Activated naive CD8-positive, alpha-beta T cell treated with anti-CD3 and anti-CD28 coated beads, Interleukin-2, amount 50 U/mL, for 24 hours (primary cell): Measurements from ENCODE around the gene CACFD1.

ENCODE experiments used
- ATAC-seq: fragments of 150-1000 bp; cut with Tn5 transposase; one replicate; pipeline ENCODE4 v1.10.0; 2021
- DNase-seq: peaks from one replicate; pipeline ENCODE4 v3.0.0; 2021
- H3K27ac Mint-ChIP-seq: one replicate; pipeline ENCODE4 v1.8.0; 2021; ENCODE audit warnings: mild to moderate bottlenecking, mixed read lengths
- H3K27me3 Mint-ChIP-seq: one replicate; pipeline ENCODE4 v1.8.0; 2021; ENCODE audit warnings: mixed read lengths
- H3K36me3 Mint-ChIP-seq: one replicate; pipeline ENCODE4 v1.8.0; 2021; ENCODE audit warnings: low read depth, mixed read lengths
- H3K4me1 Mint-ChIP-seq: one replicate; pipeline ENCODE4 v1.8.0; 2021; ENCODE audit warnings: mixed read lengths
- H3K4me3 Mint-ChIP-seq: one replicate; pipeline ENCODE4 v1.8.0; 2021; ENCODE audit warnings: mild to moderate bottlenecking, moderate library complexity, mixed read lengths
- H3K9me3 Mint-ChIP-seq: one replicate; pipeline ENCODE4 v1.8.0; 2021; ENCODE audit warnings: mixed read lengths

CACFD1 gene

DNA sequence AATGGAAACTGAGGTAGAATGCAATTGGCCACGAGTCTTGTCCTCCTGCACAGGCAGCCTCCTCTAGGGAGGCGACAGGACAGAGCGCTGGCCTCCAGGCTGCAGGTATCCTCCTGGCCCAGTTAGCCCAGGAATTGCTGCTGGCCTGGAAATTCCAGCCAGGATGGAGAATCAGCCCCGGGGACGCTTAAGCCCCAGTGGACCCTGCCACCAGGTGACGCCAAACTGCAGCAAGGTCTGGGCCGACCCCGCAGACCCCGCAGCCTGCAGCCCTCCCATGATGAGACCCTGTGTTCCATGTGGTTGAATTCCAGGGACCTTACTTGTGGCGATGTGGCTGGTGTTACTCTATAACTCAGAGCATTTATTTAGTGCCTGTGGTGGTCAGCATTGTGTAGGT lies 7.3 kb downstream of the CACFD1 start:
- Mint-ChIP-seq H3K36me3 (no peaks in the 10 kb centered on the region), H3K4me3 (no peak overlapping the region), H3K27ac (no peak overlapping the region), H3K4me1 (no peaks in the 10 kb centered on the region), H3K9me3 (no peaks in the 10 kb centered on the region), H3K27me3 (no peaks in the 10 kb centered on the region)
- ATAC-seq (no peak), DNase-seq (no peak)

DNA sequence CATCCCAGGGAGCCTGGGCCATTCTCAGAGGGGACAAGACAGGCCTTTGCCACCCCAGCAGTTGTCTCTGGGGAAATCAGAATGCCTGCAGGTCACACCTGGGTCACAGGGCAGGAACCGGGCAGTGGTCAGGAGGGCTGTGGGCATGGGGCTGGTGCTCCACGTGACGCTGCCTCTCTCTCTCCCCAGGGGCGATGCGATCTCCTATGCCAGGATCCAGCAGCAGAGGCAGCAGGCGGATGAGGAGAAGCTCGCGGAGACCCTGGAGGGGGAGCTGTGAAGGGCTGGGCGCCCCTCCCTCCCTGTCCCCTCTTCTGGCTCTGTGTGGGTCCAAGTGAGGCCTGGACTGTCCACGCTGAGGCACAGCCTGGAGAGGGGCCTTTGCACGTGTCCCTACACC lies 8.6 kb downstream of the CACFD1 start:
- ATAC-seq (no peak), DNase-seq (no peak)
- no peak overlapping the region for H3K27ac Mint-ChIP-seq
- no peaks in the 10 kb centered on the region for H3K9me3 Mint-ChIP-seq
- no peaks in the 10 kb centered on the region for H3K27me3 Mint-ChIP-seq
- H3K36me3 Mint-ChIP-seq = no peaks in the 10 kb centered on the region
- no peak overlapping the region for H3K4me3 Mint-ChIP-seq
- H3K4me1 Mint-ChIP-seq = no peaks in the 10 kb centered on the region

DNA sequence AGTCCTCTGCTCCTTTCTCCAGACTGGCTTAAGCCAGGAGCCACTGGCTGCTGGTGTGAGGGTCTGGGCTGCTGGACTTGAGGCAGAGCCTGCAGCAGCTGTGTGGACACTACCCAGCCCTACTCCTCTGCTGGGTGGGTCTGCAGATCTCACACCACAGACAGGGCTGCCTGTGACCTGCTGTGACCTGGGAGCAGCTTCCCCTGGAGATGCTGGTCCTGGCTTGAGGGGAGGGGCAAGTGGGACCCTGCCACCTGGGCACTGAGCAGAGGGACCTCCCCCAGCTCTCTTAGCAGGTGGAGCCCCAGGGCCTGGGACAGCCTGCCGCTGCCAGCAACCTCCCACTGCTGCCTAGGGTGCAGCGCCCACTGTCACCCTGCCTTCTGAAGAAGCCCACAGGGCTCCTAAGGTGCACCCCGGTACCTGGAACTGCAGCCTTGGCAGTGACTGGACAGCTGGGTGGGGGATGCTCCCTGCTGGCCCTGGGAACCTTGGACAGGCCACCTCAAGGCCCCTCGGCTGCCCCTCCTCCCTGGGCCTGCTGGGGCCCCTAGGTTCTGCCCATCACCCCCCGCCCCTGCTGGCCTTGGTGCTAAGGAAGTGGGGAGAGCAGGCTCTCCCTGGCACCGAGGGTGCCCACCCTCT lies 9.1 kb downstream of the CACFD1 start:
- no peak overlapping the region for H3K4me3 Mint-ChIP-seq
- no peak overlapping the region for H3K27ac Mint-ChIP-seq
- H3K4me1 Mint-ChIP-seq = no peaks in the 10 kb centered on the region
- no peaks in the 10 kb centered on the region for H3K27me3 Mint-ChIP-seq
- H3K9me3 Mint-ChIP-seq = no peaks in the 10 kb centered on the region
- H3K36me3 Mint-ChIP-seq = no peaks in the 10 kb centered on the region
- no peak for ATAC-seq
- DNase-seq = no peak

DNA sequence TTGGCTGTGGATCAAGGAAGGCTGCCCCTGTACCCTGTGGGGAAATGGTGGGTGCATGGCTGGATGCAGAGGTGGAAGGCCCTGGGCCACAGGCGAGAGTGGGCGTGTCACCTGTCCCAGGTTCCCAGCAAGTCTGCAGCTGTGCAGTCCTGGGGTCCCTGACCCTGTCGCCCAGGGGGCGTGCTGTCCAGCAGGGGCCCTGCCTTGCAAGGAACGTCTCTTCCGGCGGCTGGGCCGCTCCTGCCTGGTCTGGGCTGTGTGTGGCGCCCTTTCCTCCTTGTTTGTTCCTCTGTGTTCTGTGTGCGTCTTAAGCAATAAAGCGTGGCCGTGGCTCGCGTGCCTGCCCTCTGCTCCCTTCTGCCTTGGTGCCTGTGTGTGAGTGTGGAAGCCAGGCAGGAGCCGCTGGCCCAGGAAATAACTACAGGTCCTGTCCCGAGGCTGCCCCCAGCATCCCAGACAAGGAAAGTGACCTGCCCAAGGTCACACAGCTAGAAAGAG lies 10.7 kb downstream of the CACFD1 start:
- ATAC-seq (no peak), DNase-seq (no peak)
- Mint-ChIP-seq H3K9me3 (no peaks in the 10 kb centered on the region), H3K4me1 (no peaks in the 10 kb centered on the region), H3K27me3 (no peaks in the 10 kb centered on the region), H3K36me3 (no peaks in the 10 kb centered on the region), H3K4me3 (no peak overlapping the region), H3K27ac (no peak overlapping the region)

DNA sequence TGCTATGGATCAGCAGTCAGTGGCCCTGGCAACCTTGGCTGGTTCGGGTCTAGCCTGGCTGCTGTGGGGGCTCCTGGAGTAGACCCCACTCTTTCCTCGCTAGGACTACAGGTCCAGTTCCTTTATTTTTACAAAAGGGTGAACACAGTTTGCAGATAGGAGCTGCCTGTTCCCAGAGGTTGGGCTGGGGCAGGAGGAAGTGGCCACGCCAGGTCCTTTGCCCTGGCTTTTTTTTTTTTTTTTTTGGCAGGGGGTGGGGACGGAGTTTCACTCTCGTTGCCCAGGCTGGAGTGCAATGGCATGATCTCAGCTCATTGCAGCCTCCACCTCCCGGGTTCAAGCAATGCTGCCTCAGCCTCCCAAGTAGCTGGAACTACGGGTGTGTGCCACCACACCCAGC lies 11.2 kb downstream of the CACFD1 start:
- Mint-ChIP-seq H3K4me1 (no peaks in the 10 kb centered on the region), H3K27ac (no peak overlapping the region), H3K36me3 (no peaks in the 10 kb centered on the region), H3K4me3 (no peak overlapping the region), H3K27me3 (no peaks in the 10 kb centered on the region), H3K9me3 (no peaks in the 10 kb centered on the region)
- ATAC-seq (no peak), DNase-seq (no peak)

DNA sequence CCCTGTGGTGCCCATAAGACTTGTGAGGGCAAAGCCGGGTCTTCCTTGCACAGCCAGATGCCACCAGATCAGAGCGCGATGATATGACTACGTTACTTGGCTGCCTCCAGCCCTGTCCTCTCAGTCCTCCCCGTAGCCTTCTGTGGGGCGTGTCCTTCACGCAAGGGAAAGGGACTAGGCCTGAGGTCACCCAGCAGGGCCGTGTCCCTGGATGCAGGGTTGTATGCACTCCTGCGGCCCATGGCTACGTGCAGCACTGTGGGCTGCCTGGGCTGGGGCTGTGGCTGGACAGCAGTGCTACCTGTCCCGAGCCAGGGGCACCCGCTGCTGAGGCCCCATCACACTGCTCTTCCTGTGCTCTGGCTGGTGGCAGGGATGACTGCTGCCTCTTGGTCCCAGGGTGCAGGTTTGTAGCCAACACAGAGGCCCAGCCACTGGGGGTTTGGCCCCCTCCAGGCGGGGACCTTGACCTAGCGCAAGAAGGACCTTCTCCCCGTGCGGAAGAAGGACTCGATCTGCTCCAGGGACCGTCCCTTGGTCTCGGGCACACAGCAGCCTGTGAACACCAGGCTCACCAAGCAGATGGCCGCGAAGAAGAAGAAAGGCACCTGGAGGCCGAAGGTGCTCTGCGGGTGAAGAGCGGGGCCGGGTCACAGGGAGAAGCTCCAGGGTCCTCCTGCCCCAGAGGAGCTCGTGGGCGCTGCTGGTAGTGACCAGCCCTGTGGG lies 11.9 kb downstream of the CACFD1 start:
- no peaks in the 10 kb centered on the region for H3K9me3 Mint-ChIP-seq
- no peak for DNase-seq
- no peaks in the 10 kb centered on the region for H3K4me1 Mint-ChIP-seq
- H3K36me3 Mint-ChIP-seq = no peaks in the 10 kb centered on the region
- ATAC-seq = no peak
- H3K27me3 Mint-ChIP-seq = no peaks in the 10 kb centered on the region
- no peak overlapping the region for H3K4me3 Mint-ChIP-seq
- H3K27ac Mint-ChIP-seq = no peak overlapping the region

DNA sequence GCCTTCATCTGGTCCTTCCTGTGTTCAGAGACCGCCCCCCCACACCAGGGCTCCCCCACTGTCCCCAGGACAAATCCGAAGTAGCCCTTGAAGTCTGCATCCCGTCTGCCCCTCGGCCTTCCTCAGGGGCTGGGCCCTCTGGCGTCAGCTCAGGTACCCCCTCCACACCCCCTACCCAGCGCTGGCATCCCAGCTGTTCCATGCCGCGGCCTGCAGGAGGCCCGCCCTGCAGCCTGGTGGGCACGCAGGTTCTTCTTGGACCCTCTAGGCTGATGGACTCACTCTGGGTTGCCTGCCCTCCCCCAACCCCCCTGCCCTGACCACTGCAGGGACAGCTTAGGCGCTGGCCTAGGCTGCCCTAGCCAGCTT lies 12.5 kb downstream of the CACFD1 start:
- Mint-ChIP-seq H3K27me3 (no peaks in the 10 kb centered on the region), H3K36me3 (no peaks in the 10 kb centered on the region), H3K9me3 (no peaks in the 10 kb centered on the region), H3K27ac (no peak overlapping the region), H3K4me3 (no peak overlapping the region), H3K4me1 (no peaks in the 10 kb centered on the region)
- no peak for DNase-seq
- ATAC-seq = no peak

DNA sequence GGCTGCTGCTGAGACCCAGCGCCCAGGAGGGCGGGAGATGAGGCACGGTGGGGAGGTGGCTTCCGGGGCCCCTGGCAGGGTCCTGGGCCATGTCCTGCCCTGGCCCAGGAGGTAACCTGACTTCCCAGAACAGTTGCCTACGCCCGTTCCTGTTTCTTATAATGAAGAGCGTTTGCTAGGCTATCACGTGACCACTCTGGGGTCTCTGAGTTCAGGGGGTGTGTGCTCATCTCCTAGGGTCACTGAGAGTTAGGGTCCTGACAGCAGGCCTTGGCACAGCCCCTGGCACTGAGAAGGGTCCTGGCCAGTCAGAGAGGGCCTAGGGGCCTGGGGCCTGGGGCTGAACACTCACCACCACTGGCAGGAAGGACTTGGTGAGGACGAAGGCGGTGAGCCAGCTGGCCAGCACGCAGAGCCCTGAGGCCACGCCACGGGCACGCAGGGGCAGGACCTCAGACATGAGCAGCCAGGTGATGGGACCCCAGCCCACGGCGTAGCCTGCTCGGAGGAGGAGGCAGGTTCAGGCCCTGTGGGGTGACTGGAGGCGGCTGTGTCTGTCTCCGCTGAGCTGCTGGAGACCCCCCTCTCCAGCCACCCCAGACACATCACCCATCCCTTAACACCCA lies 13.1 kb downstream of the CACFD1 start:
- no peak for ATAC-seq
- Mint-ChIP-seq H3K4me1 (peaks cover 4% of the 10 kb centered on the region), H3K27me3 (no peaks in the 10 kb centered on the region), H3K36me3 (no peaks in the 10 kb centered on the region), H3K4me3 (no peak overlapping the region), H3K9me3 (no peaks in the 10 kb centered on the region), H3K27ac (no peak overlapping the region)
- DNase-seq = no peak

DNA sequence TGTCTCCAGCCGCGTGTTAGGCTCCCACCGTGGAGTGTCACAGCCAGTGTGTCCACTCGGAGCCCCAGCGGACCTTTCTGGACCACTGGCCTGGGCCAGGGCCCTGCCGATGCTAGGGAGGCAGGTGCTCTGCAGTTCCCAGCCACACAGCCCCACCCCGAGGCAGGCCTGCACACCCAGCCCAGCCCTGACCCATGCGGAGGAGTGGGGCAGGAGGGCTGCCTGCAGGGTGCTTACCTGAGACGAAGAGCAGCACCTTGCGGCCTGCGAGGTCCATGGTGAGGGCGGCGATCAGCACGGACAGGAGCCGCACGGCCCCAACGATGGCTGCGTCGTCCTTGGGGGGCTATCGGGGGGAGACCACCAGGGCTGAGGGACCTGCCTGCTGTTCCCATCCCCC lies 14.0 kb downstream of the CACFD1 start:
- H3K4me1 Mint-ChIP-seq = peaks cover 4% of the 10 kb centered on the region
- H3K36me3 Mint-ChIP-seq = no peaks in the 10 kb centered on the region
- no peaks in the 10 kb centered on the region for H3K9me3 Mint-ChIP-seq
- H3K27me3 Mint-ChIP-seq = no peaks in the 10 kb centered on the region
- H3K4me3 Mint-ChIP-seq = no peak overlapping the region
- no peak for DNase-seq
- no peak for ATAC-seq
- no peak overlapping the region for H3K27ac Mint-ChIP-seq

DNA sequence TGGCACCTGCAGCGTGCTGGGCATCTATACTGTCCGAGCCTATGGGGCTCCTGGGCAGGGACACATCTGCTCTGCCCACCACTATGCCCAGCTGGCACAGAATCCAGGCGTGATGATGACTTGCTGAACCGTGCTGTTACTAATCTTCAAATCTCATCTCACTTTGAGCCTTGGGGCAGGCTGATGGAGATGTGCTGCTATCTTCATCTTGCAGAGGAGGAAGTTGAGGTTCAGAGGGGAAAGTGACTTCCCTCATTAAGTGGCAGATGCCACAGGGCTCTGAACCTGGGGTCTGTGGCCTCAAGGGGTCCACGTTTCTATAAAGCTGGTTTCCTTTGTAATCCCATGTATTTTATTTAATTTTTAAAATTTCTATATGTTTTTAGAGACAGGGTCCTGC lies 14.4 kb downstream of the CACFD1 start:
- DNase-seq = no peak
- no peaks in the 10 kb centered on the region for H3K9me3 Mint-ChIP-seq
- no peak overlapping the region for H3K4me3 Mint-ChIP-seq
- peaks cover 4% of the 10 kb centered on the region for H3K4me1 Mint-ChIP-seq
- H3K27me3 Mint-ChIP-seq = no peaks in the 10 kb centered on the region
- no peaks in the 10 kb centered on the region for H3K36me3 Mint-ChIP-seq
- no peak overlapping the region for H3K27ac Mint-ChIP-seq
- no peak for ATAC-seq

DNA sequence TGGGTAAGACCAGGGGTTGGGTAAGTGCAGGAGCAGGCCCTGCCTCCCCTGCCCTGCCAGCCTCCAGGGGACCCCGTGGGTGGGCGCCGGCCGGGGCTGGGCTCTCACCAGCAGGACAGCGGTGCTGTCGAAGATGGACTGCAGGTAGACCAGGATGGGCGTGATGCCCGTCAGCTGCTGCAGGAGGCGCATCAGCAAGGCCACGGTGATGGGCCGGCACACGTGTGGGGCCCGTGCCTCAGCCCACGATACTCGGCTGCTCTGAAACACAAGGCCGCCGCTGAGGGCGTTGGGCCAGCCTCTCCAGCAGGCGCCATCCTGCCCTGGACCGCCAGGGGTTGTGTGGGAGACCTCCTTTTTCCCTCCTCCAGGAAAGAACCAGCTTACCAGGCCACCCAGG lies 15.1 kb downstream of the CACFD1 start:
- H3K27ac Mint-ChIP-seq = no peak overlapping the region
- no peak for DNase-seq
- H3K4me1 Mint-ChIP-seq = peaks cover 10% of the 10 kb centered on the region
- no peaks in the 10 kb centered on the region for H3K36me3 Mint-ChIP-seq
- no peaks in the 10 kb centered on the region for H3K27me3 Mint-ChIP-seq
- ATAC-seq = no peak
- H3K9me3 Mint-ChIP-seq = no peaks in the 10 kb centered on the region
- no peak overlapping the region for H3K4me3 Mint-ChIP-seq

DNA sequence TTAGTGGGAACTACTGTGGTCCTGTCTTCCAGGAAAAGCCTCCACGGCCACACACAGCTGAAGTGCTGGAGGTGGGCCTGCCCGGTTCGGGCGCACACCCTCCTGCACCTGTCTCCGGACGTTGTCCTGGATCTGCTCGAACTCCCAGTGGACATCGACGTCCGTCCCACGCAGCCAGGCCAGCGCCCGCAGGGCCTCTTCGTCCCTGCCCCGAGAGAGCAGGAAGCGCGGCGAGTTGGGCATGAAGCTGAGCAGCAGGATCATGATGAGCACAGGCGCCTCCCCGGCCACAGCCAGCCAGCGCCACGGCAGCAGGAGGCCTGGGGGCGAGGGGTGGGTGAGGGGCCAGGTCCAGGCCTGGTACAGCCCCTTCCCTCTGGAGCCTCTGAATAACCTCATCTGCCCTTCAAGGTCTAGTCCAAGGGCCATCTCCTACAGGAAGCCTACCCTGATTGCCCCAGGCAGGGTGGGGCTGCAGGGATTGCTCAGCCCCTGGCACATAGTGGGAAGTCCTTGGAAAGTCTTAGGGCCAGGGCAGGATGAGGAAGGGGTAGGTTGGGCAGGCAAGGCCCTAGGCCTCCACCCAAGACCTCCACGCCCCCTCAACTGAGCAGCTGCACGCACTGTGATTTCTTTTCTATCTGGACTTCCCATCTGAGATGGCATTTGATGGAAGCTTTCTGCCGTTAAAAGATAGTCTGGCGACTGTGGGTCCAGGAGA lies 15.7 kb downstream of the CACFD1 start:
- DNase-seq = no peak
- Mint-ChIP-seq H3K27ac (no peak overlapping the region), H3K4me3 (no peak overlapping the region), H3K27me3 (no peaks in the 10 kb centered on the region), H3K36me3 (no peaks in the 10 kb centered on the region), H3K4me1 (peaks cover 11% of the 10 kb centered on the region), H3K9me3 (no peaks in the 10 kb centered on the region)
- ATAC-seq = no peak

DNA sequence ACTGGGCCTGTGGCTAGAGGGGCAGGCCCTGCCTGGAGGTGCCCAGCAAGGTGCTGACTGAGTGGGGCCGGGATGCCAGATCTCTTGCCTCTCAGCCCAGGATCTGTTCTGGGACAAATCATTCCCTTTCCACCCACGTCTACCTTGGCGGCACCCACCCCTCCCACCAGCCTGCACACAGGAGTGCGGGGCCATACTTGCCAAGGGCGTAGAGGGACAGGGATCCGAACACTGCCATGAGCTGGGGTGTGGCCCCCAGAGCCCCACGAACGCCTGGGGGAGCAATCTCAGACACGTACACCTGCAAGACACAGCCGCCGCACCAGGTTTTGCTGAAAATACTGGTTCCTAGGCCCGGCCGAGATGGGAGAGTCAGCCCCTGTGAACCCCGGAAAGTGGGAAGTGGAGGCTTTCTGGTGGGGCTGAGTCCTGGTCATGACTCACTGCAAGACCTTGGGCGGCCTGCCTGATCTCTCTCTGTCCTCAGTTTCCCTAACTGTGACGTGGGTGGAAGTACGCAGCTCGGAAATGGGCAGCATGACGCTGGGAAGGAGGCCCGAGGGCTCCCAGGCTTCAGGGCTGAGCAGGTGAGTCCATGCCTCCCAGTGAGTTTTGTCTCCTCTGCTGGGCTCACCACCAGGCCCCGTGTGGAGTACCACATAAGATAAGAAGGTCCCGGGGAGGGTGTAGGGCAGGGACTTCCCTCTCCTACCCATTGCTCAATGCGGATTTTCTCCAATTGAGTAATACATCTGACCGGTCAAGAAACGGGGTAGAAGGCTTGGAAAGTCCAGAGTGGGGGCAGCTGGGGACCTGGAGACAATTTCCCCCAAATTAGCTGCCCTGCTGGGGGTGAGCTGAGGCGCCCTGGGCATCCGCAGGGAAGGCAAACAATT lies 16.5 kb downstream of the CACFD1 start:
- Mint-ChIP-seq H3K9me3 (no peaks in the 10 kb centered on the region), H3K36me3 (no peaks in the 10 kb centered on the region), H3K4me3 (no peak overlapping the region), H3K4me1 (peaks cover 11% of the 10 kb centered on the region), H3K27me3 (no peaks in the 10 kb centered on the region), H3K27ac (no peak overlapping the region)
- no peak for DNase-seq
- no peak for ATAC-seq

DNA sequence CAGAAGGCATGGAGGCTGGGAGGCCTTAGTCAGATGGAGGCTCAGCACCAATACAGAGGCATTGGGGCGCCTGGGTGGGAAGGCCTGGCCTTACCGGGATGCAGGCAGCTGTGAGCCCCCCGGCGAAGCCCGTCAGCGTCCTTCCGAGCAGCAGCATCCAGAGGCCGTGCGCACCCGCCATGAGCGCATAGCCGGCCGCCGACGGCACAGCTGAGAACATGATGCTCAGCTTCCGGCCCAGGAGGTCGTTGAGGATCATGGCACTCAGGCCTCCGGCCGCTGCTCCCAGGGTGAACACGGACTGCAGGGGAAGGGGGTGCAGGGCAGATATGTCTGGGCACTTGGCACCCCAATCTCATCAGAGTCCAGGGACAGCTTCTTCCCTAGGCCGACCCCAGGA lies 17.2 kb downstream of the CACFD1 start:
- DNase-seq (no peak), ATAC-seq (no peak)
- H3K27ac Mint-ChIP-seq = no peak overlapping the region
- H3K9me3 Mint-ChIP-seq = no peaks in the 10 kb centered on the region
- H3K4me1 Mint-ChIP-seq = peaks cover 11% of the 10 kb centered on the region
- no peak overlapping the region for H3K4me3 Mint-ChIP-seq
- no peaks in the 10 kb centered on the region for H3K36me3 Mint-ChIP-seq
- no peaks in the 10 kb centered on the region for H3K27me3 Mint-ChIP-seq
